MM.1S (cell line): ENCODE results near the gene KCNMB2.

Experiments used
- DNase-seq: peaks from one replicate; pipeline ENCODE4 v3.0.0-alpha.2; 2015
- H2AFZ ChIP-seq: fragments of 300-600 bp; sonication (generic); 2 replicates; pipeline ENCODE4 v1.6.0; 2016; ENCODE audit warnings: antibody characterized with exemption, low read length
- H3F3A ChIP-seq: fragments of 300-600 bp; sonication (generic); 2 replicates; pipeline ENCODE4 v1.6.1; 2016; ENCODE audit warnings: mild to moderate bottlenecking, antibody characterized with exemption, low read length, moderate library complexity, mixed read lengths; ENCODE audit not compliant: insufficient read depth
- H3K27ac ChIP-seq: fragments of 300-600 bp; sonication (generic); 2 replicates; pipeline ENCODE4 v1.5.1; 2016; ENCODE audit warnings: mild to moderate bottlenecking, low read length
- H3K27me3 ChIP-seq: fragments of 300-600 bp; sonication (generic); replicated peaks from 2 replicates; pipeline ENCODE4 v1.6.0; 2016; ENCODE audit warnings: low read length; ENCODE audit not compliant: insufficient read depth
- H3K36me3 ChIP-seq: fragments of 300-600 bp; sonication (generic); replicated peaks from 2 replicates; pipeline ENCODE4 v1.6.1; 2016; ENCODE audit warnings: mild to moderate bottlenecking, low read length, mixed read lengths; ENCODE audit not compliant: insufficient read depth
- H3K4me1 ChIP-seq: fragments of 300-600 bp; sonication (generic); 2 replicates; pipeline ENCODE4 v1.6.1; 2016; ENCODE audit warnings: low read length, mixed read lengths
- H3K4me2 ChIP-seq: fragments of 300-600 bp; sonication (generic); 2 replicates; pipeline ENCODE4 v1.6.0; 2016; ENCODE audit warnings: low read depth, low read length
- H3K4me3 ChIP-seq: fragments of 300-600 bp; sonication (generic); 2 replicates; pipeline ENCODE4 v1.5.1; 2016; ENCODE audit warnings: low read length, mixed read lengths
- H3K79me2 ChIP-seq: fragments of 300-600 bp; sonication (generic); 2 replicates; pipeline ENCODE4 v1.6.1; 2016; ENCODE audit warnings: mixed run types, low read length, mixed read lengths
- H3K9ac ChIP-seq: fragments of 300-600 bp; sonication (generic); 2 replicates; pipeline ENCODE4 v1.6.1; 2016; ENCODE audit warnings: low read length, mixed read lengths
- H3K9me2 ChIP-seq: fragments of 300-600 bp; sonication (generic); replicated peaks from 2 replicates; pipeline ENCODE4 v1.6.1; 2016; ENCODE audit warnings: mild to moderate bottlenecking, low read length, mixed read lengths; ENCODE audit not compliant: insufficient read depth
- H3K9me3 ChIP-seq: fragments of 300-600 bp; sonication (generic); replicated peaks from 2 replicates; pipeline ENCODE4 v1.6.1; 2016; ENCODE audit warnings: mild to moderate bottlenecking, low read length, mixed read lengths; ENCODE audit not compliant: insufficient read depth
- H4K20me1 ChIP-seq: fragments of 300-600 bp; sonication (generic); 2 replicates; pipeline ENCODE4 v1.6.1; 2016; ENCODE audit warnings: mild to moderate bottlenecking, low read length, moderate library complexity, mixed read lengths; ENCODE audit not compliant: insufficient read depth
- CTCF ChIP-seq: fragments of 300-600 bp; sonication (generic); IDR thresholded peaks from 2 replicates; pipeline ENCODE4 v1.5.1; 2016; ENCODE audit warnings: antibody characterized with exemption, low read length, mixed read lengths
- EZH2 ChIP-seq: fragments of 300-600 bp; sonication (generic); optimal IDR thresholded peaks from 2 replicates; pipeline ENCODE3; 2017; ENCODE audit warnings: low read depth, mild to moderate bottlenecking, antibody characterized with exemption, low read length, mixed read lengths
- EZH2phosphoT487 ChIP-seq: fragments of 300-600 bp; sonication (generic); IDR thresholded peaks from 2 replicates; pipeline ENCODE4 v1.6.1; 2018; ENCODE audit warnings: antibody characterized with exemption, low read length

The KCNMB2 gene

GRCh38 chr3:178537122-178537705 lies 978 bp downstream of the KCNMB2 start:
- Histone ChIP-seq H3K9me2 (no peaks in the 10 kb centered on the region), H3K79me2 (no peaks in the 10 kb centered on the region), H3K4me1 (peaks cover 20% of the 10 kb centered on the region; the same call in 1 of the 2 replicates), H3F3A (peaks cover 8% of the 10 kb centered on the region), H3K36me3 (no peaks in the 10 kb centered on the region), H3K9me3 (no peaks in the 10 kb centered on the region), H3K4me3 (peak overlapping the region; percentile 63), H3K27ac (peak overlapping the region; percentile 66; the same call in 1 of the 2 replicates), H3K4me2 (peak overlapping the region; percentile 85), H2AFZ (peak overlapping the region; percentile 79), H3K27me3 (no peaks in the 10 kb centered on the region), H3K9ac (peak overlapping the region; percentile 66), H4K20me1 (no peaks in the 10 kb centered on the region)
- no peak for TF ChIP-seq EZH2
- no peak for TF ChIP-seq CTCF
- TF ChIP-seq EZH2phosphoT487 = no peak
- DNase-seq = peak; percentile 48

GRCh38 chr3:178538056-178538455 lies 1.8 kb downstream of the KCNMB2 start:
- Histone ChIP-seq H2AFZ (no peak overlapping the region), H4K20me1 (no peaks in the 10 kb centered on the region), H3F3A (peaks cover 8% of the 10 kb centered on the region), H3K9ac (no peak overlapping the region), H3K27me3 (no peaks in the 10 kb centered on the region), H3K79me2 (no peaks in the 10 kb centered on the region), H3K27ac (no peak overlapping the region), H3K9me2 (no peaks in the 10 kb centered on the region), H3K4me2 (peak overlapping the region; percentile 85; the same call in 1 of the 2 replicates), H3K9me3 (no peaks in the 10 kb centered on the region), H3K4me3 (no peak overlapping the region), H3K36me3 (no peaks in the 10 kb centered on the region), H3K4me1 (peaks cover 20% of the 10 kb centered on the region; the same call in 1 of the 2 replicates)
- no peak for DNase-seq
- no peak for TF ChIP-seq CTCF
- TF ChIP-seq EZH2phosphoT487 = no peak
- TF ChIP-seq EZH2 = no peak

- Histone ChIP-seq H3K27ac (no peak overlapping the region), H4K20me1 (no peaks in the 10 kb centered on the region), H3K9me3 (no peaks in the 10 kb centered on the region), H3K9ac (no peak overlapping the region), H3F3A (peaks cover 8% of the 10 kb centered on the region), H3K27me3 (no peaks in the 10 kb centered on the region), H3K4me2 (no peak overlapping the region), H3K79me2 (no peaks in the 10 kb centered on the region), H2AFZ (no peak overlapping the region), H3K4me1 (peaks cover 37% of the 10 kb centered on the region), H3K4me3 (no peak overlapping the region), H3K36me3 (no peaks in the 10 kb centered on the region), H3K9me2 (no peaks in the 10 kb centered on the region)
- DNase-seq = no peak
- no peak for TF ChIP-seq CTCF
- TF ChIP-seq EZH2phosphoT487 = no peak
- no peak for TF ChIP-seq EZH2
Observed at GRCh38 chr3:178540184-178540583, 3.9 kb downstream of the KCNMB2 start.
